K562 (cell line): ENCODE measurements around the gene ADAT1.

Source experiments
- JUNB ChIP-seq: fragments of 450-650 bp; formaldehyde crosslinking; conservative IDR thresholded peaks from 2 replicates; pipeline ENCODE4 v1.4.0; 2020; ENCODE audit warnings: mild to moderate bottlenecking
- ZNF124 ChIP-seq: sonication (generic); formaldehyde crosslinking; IDR thresholded peaks from 2 replicates; pipeline ENCODE4 v1.8.1; 2022; ENCODE audit warnings: missing genetic modification reagents
- ZNF584 ChIP-seq: fragments of 200-800 bp; sonication (Bioruptor generic); IDR thresholded peaks from 2 replicates; pipeline ENCODE4 v1.6.1; 2016; ENCODE audit warnings: low read depth, mild to moderate bottlenecking, missing genetic modification characterization, missing compliant biosample characterization
- TF ChIP-seq, protein P1 (sequence below): fragments of 450-650 bp; IDR thresholded peaks from 2 replicates; pipeline ENCODE4 v1.6.1; 2016; ENCODE audit warnings: mild to moderate bottlenecking, moderate library complexity

DNA sequence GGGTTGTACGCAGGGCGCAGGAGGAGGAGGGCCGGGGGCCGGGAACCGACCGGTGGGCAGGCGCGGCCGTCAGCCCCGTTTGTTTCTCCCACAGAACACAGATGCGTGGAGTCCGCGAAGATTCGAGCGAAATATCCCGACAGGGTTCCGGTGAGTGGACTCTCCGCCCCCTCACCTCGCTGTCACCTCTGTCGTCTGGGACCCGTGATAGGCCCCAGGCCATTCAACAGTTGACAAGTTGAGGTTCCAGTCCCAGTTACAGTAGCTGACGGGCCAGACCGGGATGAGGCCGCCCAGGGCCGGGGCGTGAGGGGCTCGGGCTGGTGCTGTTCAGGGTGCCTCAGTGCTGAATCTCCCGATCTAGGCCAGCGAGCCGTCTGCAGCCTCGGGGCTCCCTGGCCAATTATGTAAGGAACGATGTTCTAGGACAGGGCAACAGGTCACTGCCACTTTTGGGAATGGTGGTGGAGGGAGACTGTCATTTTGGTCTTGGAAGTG lies 56.3 kb downstream of the ADAT1 start:
- no peak for TF ChIP-seq ZNF124
- TF ChIP-seq, protein P1, sequence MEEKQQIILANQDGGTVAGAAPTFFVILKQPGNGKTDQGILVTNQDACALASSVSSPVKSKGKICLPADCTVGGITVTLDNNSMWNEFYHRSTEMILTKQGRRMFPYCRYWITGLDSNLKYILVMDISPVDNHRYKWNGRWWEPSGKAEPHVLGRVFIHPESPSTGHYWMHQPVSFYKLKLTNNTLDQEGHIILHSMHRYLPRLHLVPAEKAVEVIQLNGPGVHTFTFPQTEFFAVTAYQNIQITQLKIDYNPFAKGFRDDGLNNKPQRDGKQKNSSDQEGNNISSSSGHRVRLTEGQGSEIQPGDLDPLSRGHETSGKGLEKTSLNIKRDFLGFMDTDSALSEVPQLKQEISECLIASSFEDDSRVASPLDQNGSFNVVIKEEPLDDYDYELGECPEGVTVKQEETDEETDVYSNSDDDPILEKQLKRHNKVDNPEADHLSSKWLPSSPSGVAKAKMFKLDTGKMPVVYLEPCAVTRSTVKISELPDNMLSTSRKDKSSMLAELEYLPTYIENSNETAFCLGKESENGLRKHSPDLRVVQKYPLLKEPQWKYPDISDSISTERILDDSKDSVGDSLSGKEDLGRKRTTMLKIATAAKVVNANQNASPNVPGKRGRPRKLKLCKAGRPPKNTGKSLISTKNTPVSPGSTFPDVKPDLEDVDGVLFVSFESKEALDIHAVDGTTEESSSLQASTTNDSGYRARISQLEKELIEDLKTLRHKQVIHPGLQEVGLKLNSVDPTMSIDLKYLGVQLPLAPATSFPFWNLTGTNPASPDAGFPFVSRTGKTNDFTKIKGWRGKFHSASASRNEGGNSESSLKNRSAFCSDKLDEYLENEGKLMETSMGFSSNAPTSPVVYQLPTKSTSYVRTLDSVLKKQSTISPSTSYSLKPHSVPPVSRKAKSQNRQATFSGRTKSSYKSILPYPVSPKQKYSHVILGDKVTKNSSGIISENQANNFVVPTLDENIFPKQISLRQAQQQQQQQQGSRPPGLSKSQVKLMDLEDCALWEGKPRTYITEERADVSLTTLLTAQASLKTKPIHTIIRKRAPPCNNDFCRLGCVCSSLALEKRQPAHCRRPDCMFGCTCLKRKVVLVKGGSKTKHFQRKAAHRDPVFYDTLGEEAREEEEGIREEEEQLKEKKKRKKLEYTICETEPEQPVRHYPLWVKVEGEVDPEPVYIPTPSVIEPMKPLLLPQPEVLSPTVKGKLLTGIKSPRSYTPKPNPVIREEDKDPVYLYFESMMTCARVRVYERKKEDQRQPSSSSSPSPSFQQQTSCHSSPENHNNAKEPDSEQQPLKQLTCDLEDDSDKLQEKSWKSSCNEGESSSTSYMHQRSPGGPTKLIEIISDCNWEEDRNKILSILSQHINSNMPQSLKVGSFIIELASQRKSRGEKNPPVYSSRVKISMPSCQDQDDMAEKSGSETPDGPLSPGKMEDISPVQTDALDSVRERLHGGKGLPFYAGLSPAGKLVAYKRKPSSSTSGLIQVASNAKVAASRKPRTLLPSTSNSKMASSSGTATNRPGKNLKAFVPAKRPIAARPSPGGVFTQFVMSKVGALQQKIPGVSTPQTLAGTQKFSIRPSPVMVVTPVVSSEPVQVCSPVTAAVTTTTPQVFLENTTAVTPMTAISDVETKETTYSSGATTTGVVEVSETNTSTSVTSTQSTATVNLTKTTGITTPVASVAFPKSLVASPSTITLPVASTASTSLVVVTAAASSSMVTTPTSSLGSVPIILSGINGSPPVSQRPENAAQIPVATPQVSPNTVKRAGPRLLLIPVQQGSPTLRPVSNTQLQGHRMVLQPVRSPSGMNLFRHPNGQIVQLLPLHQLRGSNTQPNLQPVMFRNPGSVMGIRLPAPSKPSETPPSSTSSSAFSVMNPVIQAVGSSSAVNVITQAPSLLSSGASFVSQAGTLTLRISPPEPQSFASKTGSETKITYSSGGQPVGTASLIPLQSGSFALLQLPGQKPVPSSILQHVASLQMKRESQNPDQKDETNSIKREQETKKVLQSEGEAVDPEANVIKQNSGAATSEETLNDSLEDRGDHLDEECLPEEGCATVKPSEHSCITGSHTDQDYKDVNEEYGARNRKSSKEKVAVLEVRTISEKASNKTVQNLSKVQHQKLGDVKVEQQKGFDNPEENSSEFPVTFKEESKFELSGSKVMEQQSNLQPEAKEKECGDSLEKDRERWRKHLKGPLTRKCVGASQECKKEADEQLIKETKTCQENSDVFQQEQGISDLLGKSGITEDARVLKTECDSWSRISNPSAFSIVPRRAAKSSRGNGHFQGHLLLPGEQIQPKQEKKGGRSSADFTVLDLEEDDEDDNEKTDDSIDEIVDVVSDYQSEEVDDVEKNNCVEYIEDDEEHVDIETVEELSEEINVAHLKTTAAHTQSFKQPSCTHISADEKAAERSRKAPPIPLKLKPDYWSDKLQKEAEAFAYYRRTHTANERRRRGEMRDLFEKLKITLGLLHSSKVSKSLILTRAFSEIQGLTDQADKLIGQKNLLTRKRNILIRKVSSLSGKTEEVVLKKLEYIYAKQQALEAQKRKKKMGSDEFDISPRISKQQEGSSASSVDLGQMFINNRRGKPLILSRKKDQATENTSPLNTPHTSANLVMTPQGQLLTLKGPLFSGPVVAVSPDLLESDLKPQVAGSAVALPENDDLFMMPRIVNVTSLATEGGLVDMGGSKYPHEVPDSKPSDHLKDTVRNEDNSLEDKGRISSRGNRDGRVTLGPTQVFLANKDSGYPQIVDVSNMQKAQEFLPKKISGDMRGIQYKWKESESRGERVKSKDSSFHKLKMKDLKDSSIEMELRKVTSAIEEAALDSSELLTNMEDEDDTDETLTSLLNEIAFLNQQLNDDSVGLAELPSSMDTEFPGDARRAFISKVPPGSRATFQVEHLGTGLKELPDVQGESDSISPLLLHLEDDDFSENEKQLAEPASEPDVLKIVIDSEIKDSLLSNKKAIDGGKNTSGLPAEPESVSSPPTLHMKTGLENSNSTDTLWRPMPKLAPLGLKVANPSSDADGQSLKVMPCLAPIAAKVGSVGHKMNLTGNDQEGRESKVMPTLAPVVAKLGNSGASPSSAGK: no peak
- TF ChIP-seq JUNB: no peak
- no peak for TF ChIP-seq ZNF584
